Esophagus squamous epithelium (tissue), 5 donors: ENCODE measurements around the gene ZMYND8. TPM values are rescaled to one million over a fixed set of nuclear protein-coding genes. Genes with fewer than 3 reads are reported as not detected.
"Not testable (repeated sequence)": the region's sequence is repeated elsewhere in the genome, so short reads cannot be mapped to it uniquely, and the experiment has no call there.

Experiments
- DNase-seq: peaks from one replicate; lab custom pipeline; 2025; lab: John Stamatoyannopoulos, UW
- H3K27ac ChIP-seq, 4 donors: fragments of 200-600 bp; sonication (generic); one replicate each; pipeline ENCODE4 v1.5.1; 2016 to 2019; ENCODE audit warnings: mild to moderate bottlenecking in 1 of 4
- H3K27me3 ChIP-seq, 4 donors: fragments of 200-600 bp; sonication (generic); 1 replicate in 3 of 4; 2 replicates in 1 of 4; pipeline versions ENCODE4 v1.5.1 to v1.6.0; 2017 to 2021; ENCODE audit warnings: antibody characterized with exemption in 1 of 4
- H3K36me3 ChIP-seq, 3 donors: fragments of 200-600 bp; sonication (generic); one replicate each; pipeline ENCODE4 v1.5.1; 2016 to 2019
- H3K4me1 ChIP-seq, 3 donors: fragments of 200-600 bp; sonication (generic); one replicate each; pipeline ENCODE4 v1.5.1; 2017 to 2019
- H3K4me3 ChIP-seq, 4 donors: fragments of 200-600 bp; sonication (generic); 1 replicate in 3 of 4; 2 replicates in 1 of 4; pipeline ENCODE4 v1.5.1; 2016 to 2019; ENCODE audit warnings: mild to moderate bottlenecking in 2 of 4, moderate library complexity in 1 of 4
- H3K9me3 ChIP-seq, 3 donors: fragments of 200-600 bp; sonication (generic); one replicate each; pipeline ENCODE4 v1.5.1; 2016 to 2019
- CTCF ChIP-seq, 6 experiments: fragments of 450-650 bp in 4 of 6; fragments of 200-600 bp in 2 of 6; sonication (generic) in 2 of 6; IDR thresholded peaks; one replicate each; pipeline ENCODE4 v1.5.1; 2016 to 2019; ENCODE audit warnings: antibody characterized with exemption in 6 of 6, mild to moderate bottlenecking in 4 of 6, moderate library complexity in 4 of 6
- POLR2A ChIP-seq, 4 donors: fragments of 450-650 bp; IDR thresholded peaks; one replicate each; pipeline ENCODE4 v1.6.1; 2017; ENCODE audit warnings: antibody characterized with exemption in 4 of 4, mild to moderate bottlenecking in 4 of 4, moderate library complexity in 3 of 4
- WGBS, 2 donors: methylation state at CpG; one replicate each; pipeline ENCODE4 v1.1.5; 2018; 5-methylcytosine and 5-hydroxymethylcytosine counted together
- intact Hi-C: fragments of 100-400 bp; cut with DNase I; formaldehyde crosslinking; loops from one replicate; pipeline ENCODE4 v1.15.0; 2022
- total RNA-seq, 4 donors: library from RNA; depleted of rRNA; stranded (reverse); fragments of >200 nt; gene quantifications; one replicate each; pipeline ENCODE4 v1.1.0, GENCODE V29; 2016
- donor health status: DM: yes; HTN: yes; CAD: no.

ZMYND8 gene
- total RNA-seq, 4 donors from 2014 or later: 21.5 to 26.3 (median 24.3) TPM

DNA sequence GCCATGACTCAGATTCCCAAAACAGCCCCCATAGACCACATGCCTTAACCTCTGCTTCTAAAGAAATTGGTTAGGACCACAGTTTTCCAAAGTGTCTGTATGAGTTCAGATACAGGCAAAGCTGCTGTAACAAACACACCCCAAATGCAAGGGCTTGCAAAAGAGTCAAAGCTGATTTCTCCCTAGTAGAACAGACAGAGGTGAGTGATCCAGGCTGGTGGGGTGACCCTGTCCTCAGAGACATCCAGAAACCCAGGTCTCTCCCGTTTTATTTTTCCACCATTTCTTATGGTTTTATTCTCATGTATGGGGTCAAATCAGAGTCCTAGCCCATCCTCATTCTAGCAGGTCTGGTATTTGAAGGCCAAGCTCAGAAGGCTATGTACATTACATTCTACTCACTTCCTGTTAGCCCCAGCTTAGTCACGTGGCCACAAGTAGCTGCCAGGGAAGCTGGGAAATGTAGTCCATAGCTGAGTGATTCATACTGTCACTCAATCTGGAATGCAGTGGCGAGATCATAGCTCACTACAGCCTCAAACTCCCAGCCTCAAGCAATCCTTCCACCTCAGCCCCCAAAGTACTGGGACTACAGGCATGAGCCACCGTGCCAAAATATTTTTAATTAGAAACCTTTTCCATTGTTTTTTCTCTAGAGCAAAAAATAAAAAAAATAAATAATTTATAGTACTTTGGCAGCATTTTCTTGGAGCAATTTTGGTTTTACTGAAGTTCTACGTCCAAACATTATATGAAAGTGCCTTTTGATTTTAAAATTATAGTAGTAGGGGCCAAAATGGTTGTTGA is 175.2 kb downstream of the ZMYND8 start:
- H3K36me3 ChIP-seq: peaks cover 0 to 78% (median 0%) of the 10 kb centered on the region in 3 donors
- no peaks in the 10 kb centered on the region for H3K9me3 ChIP-seq
- DNase-seq: no peak
- H3K27me3 ChIP-seq: no peaks in the 10 kb centered on the region
- no peaks in the 10 kb centered on the region for H3K4me1 ChIP-seq
- no peak overlapping the region for H3K4me3 ChIP-seq
- H3K27ac ChIP-seq: no peak overlapping the region
- 60 to 72% methylated on average over 5 of the region's 5 CpGs for WGBS, 2 donors
- intact Hi-C loops: no loop called here
- TF ChIP-seq CTCF (IDR thresholded peaks at IDR 0.05): no peak
- TF ChIP-seq POLR2A (IDR thresholded peaks at IDR 0.05): no peak

DNA sequence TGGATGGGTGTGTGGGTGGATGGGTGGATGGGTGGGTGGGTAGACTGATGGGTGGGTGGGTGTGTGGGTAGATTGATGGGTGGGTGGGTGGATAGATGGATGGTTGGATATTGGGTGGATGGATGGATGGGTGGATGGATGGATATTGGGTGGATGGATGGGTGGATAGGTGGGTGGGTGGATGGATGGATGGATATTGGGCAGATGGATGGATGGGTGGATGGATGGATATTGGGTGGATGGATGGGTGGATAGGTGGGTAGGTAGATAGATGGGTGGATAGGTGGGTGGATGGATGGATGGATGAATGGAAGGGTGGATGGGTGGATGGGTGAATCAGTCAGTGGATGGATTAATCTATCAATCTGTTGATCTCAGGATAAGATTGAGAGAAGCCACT is 177.2 kb downstream of the ZMYND8 start:
- Histone ChIP-seq H3K4me1 (no peaks in the 10 kb centered on the region), H3K27me3 (no peaks in the 10 kb centered on the region), H3K4me3 (no peak overlapping the region), H3K9me3 (no peaks in the 10 kb centered on the region), H3K27ac (no peak overlapping the region), H3K36me3 (peaks cover 0 to 81% (median 0%) of the 10 kb centered on the region in 3 donors)
- no peak for DNase-seq
- intact Hi-C loops: no loop called here
- TF ChIP-seq POLR2A (IDR thresholded peaks at IDR 0.05): no peak
- TF ChIP-seq CTCF (IDR thresholded peaks at IDR 0.05): no peak

DNA sequence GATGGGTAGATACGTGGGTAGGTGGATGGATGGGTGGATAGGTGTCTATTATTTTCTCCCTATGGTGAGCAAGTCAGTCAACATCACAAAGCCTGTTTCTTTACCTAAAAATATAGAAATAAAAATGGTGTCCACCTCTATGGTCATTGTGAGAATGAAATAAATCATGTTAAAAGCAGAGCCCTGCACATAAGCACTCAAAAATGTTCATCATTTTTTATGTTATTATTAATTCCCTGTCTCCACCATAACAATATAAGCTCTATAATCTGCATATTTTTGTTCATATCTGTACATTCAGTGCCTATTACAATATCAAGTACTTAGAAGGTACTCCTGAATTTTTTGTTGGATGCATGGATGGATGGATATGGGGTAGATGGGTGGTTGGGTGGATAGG is 177.6 kb downstream of the ZMYND8 start:
- 81 to 86% methylated on average over 1 of the region's 1 CpG for WGBS, 2 donors
- intact Hi-C loops: no loop called here
- H3K4me1 ChIP-seq: no peaks in the 10 kb centered on the region

DNA sequence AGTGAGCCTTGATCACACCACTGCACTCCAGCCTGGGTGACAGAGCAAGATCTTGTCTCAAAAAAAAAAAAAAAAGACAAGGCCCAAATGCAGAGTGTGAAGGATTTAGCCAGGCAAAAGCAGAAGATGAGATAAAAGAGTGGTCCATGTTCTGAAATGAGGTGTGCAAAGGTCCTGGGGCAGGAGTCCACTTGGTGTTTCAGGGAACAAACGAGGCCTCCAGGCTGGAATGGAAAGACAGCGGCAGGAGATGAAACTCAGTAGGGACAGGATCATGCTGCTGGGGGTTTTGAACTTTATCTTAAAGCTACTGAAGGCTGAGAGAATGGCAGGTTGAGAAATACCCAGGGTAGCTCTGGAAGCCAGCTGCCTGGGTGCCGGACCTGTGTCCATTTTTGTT is 178.2 kb downstream of the ZMYND8 start:
- no peak for TF ChIP-seq CTCF (IDR thresholded peaks at IDR 0.05)
- TF ChIP-seq POLR2A (IDR thresholded peaks at IDR 0.05): no peak
- WGBS, 2 donors: 76 to 93% methylated on average over 3 of the region's 3 CpGs
- DNase-seq: no peak
- H3K36me3 ChIP-seq: peaks cover 0 to 79% (median 0%) of the 10 kb centered on the region in 3 donors
- no peak overlapping the region for H3K4me3 ChIP-seq
- no peaks in the 10 kb centered on the region for H3K9me3 ChIP-seq
- intact Hi-C loops: no loop called here
- no peaks in the 10 kb centered on the region for H3K27me3 ChIP-seq
- no peak overlapping the region for H3K27ac ChIP-seq
- H3K4me1 ChIP-seq: no peaks in the 10 kb centered on the region

More for the DNA sequence above, 177.6 kb downstream of the ZMYND8 start:
- TF ChIP-seq POLR2A (IDR thresholded peaks at IDR 0.05): no peak
- TF ChIP-seq CTCF (IDR thresholded peaks at IDR 0.05): no peak
- H3K4me3 ChIP-seq: no peak overlapping the region
- H3K27me3 ChIP-seq: no peaks in the 10 kb centered on the region
- no peak overlapping the region for H3K27ac ChIP-seq
- DNase-seq: no peak
- H3K9me3 ChIP-seq: no peaks in the 10 kb centered on the region
- H3K36me3 ChIP-seq: peaks cover 0 to 79% (median 0%) of the 10 kb centered on the region in 3 donors

DNA sequence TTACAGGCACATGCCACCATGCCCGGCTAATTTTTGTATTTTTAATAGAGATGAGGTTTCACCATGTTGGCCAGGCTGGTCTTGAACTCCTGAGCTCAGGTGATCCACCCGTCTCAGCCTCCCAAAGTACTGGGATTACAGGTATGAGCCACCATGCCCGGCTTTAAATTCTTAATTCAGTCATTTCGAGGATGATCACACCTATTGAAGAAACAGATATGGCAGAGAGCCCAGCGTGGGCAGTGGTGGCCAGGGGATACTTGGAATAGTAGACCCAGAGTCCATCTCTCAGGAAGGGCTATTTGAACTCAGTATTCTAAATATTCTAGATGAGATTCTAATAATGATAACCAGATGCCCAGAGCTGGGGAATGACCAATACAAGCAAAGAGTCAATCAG is 180.3 kb downstream of the ZMYND8 start:
- H3K36me3 ChIP-seq: peaks cover 0 to 84% (median 0%) of the 10 kb centered on the region in 3 donors
- intact Hi-C loops: not testable (repeated sequence)

More for the DNA sequence above, 180.3 kb downstream of the ZMYND8 start:
- DNase-seq, H3K4me1 ChIP-seq, H3K27ac ChIP-seq, H3K4me3 ChIP-seq, H3K9me3 ChIP-seq, H3K27me3 ChIP-seq: not testable (repeated sequence)
- WGBS, 2 donors: 70 to 72% methylated on average over 3 to 5 of the region's 5 CpGs
